PFSK-1 (cell line): ENCODE data around the gene SERPINA5.

ENCODE experiments used
- POLR2AphosphoS5 ChIP-seq: IDR thresholded peaks from 2 replicates; pipeline ENCODE4 v1.6.1; 2012; ENCODE audit warnings: low read depth, mild to moderate bottlenecking, control low read depth, low read length, moderate library complexity
- REST ChIP-seq, 2 experiments: IDR thresholded peaks; 2 replicates each; pipeline versions ENCODE4 v1.6.1 to v1.8.0; 2011 to 2012; ENCODE audit warnings: low read depth in 2 of 2, low read length in 2 of 2, control low read depth in 1 of 2, inconsistent platforms in 1 of 2, mild to moderate bottlenecking in 1 of 2, moderate library complexity in 1 of 2; ENCODE audit not compliant: insufficient read depth in 1 of 2
- SIN3A ChIP-seq: IDR thresholded peaks from 2 replicates; pipeline ENCODE4 v1.6.1; 2012; ENCODE audit warnings: mild to moderate bottlenecking, low read length, moderate library complexity, borderline replicate concordance; ENCODE audit not compliant: insufficient read depth
- TAF1 ChIP-seq: IDR thresholded peaks from 2 replicates; pipeline ENCODE4 v1.6.1; 2012; ENCODE audit warnings: low read length, control low read depth, borderline replicate concordance; ENCODE audit not compliant: insufficient read depth

GRCh38 chr14:94614802-94615201, 33.6 kb downstream of the SERPINA5 start:
- TF ChIP-seq POLR2AphosphoS5 = no peak
- TF ChIP-seq SIN3A = no peak
- TF ChIP-seq REST (IDR thresholded peaks at IDR 0.05; ENCODE audit: insufficient read depth in 1 of 2, low read depth in 2 of 2, low read length in 2 of 2) = no peak
- TF ChIP-seq TAF1 = no peak
